Measurements from ENCODE around the gene AGMAT. TPM values are rescaled to one million over a fixed set of nuclear protein-coding genes. Genes with fewer than 3 reads are reported as not detected.

AGMAT gene
- total and polyA plus RNA-seq, 7 experiments from 2014 or later = 6.4 to 21.5 (median 9.9) TPM

- POLR2A ChIA-PET = interaction anchor here (0.6 to 3.0 kb wide), 7 partner anchors 41 to 307 kb away, joined by 3 to 13 read pairs (median 3); no protein-coding TSS in a partner anchor
- Mint-ChIP-seq H3K27me3 (no peaks in the 10 kb centered on the region), H3K4me3 (peak within 1 kb of the TSS; percentile 82 to 100 (median 91)), H3K9me3 (peaks cover 0 to 4% (median 0%) of the 10 kb centered on the region in 11 donors), H3K27ac (peak within 1 kb of the TSS; percentile 90 to 100 (median 100)), H3K36me3 (peaks cover 0 to 14% (median 2%) of the 10 kb centered on the region in 5 donors), H3K4me1 (peaks cover 33 to 71% (median 60%) of the 10 kb centered on the region in 7 donors)
- H3K27me3 ChIP-seq (ENCODE audit: control insufficient read depth in 2 of 2, insufficient read depth in 2 of 2, low read length in 2 of 2) = no peaks in the 10 kb centered on the region
- peak within 1 kb of the TSS; percentile 100 for H3K27ac ChIP-seq (ENCODE audit: low read depth, low read length)
- peaks cover 0 to 6% (median 0%) of the 10 kb centered on the region in 3 experiments for H3K36me3 ChIP-seq (ENCODE audit: control insufficient read depth in 2 of 3, insufficient read depth in 3 of 3, low read length in 3 of 3)
- peaks cover 21 to 28% of the 10 kb centered on the region in 2 donors for H3K4me1 ChIP-seq (ENCODE audit: control insufficient read depth in 2 of 2, insufficient read depth in 2 of 2, low read length in 2 of 2)
- peak; percentile 75 to 98 (median 96) for DNase-seq
- peak within 1 kb of the TSS; percentile 78 for H3K4me3 ChIP-seq (ENCODE audit: low read length)
- no peaks in the 10 kb centered on the region for H3K9me3 ChIP-seq (ENCODE audit: control insufficient read depth in 2 of 3, low read length in 3 of 3)
- ATAC-seq = peak; percentile 50
- CTCF ChIA-PET = interaction anchor here (0.7 kb wide), 1 partner anchor 69 kb away, joined by 3 read pairs; no protein-coding TSS in a partner anchor
- intact Hi-C loops (cut with micrococcal nuclease) = loop anchor here (1.0 to 10.0 kb wide), 18 partner anchors 53 to 1911 kb away; partner anchors contain the start of genes NECAP2 (in 2 of the 2), RCC2 (in 2 of the 2), AGMAT (in 1 of the 2) and ATP13A2 (in 1 of the 2)
Measured at GRCh38 chr1:15526490-15527339, 58.1 kb downstream of the AGMAT start, which contains the start of gene DNAJC16. DNAJC16 (plus strand) TSS chr1:15526848; CDS start chr1:15529106, 2,258 bp downstream.

- peaks cover 31 to 73% (median 64%) of the 10 kb centered on the region in 7 donors for H3K4me1 Mint-ChIP-seq
- H3K27ac ChIP-seq (ENCODE audit: low read depth, low read length) = peak overlapping the region; percentile 100
- peaks cover 0 to 18% (median 0%) of the 10 kb centered on the region in 5 donors for H3K36me3 Mint-ChIP-seq
- no peaks in the 10 kb centered on the region for H3K9me3 ChIP-seq (ENCODE audit: control insufficient read depth in 2 of 3, low read length in 3 of 3)
- intact Hi-C loops (cut with micrococcal nuclease) = loop anchor here (1.0 to 10.0 kb wide), 18 partner anchors 53 to 1911 kb away; partner anchors contain the start of genes NECAP2 (in 2 of the 2), RCC2 (in 2 of the 2), AGMAT (in 1 of the 2) and ATP13A2 (in 1 of the 2)
- H3K4me1 ChIP-seq (ENCODE audit: control insufficient read depth in 2 of 2, insufficient read depth in 2 of 2, low read length in 2 of 2) = peaks cover 21 to 28% of the 10 kb centered on the region in 2 donors
- ATAC-seq (no peak), DNase-seq (peak in 3 of 9 donors; percentile 22 to 42 (median 27))
- peaks cover 0 to 4% (median 0%) of the 10 kb centered on the region in 11 donors for H3K9me3 Mint-ChIP-seq
- peak overlapping the region; percentile 82 to 100 (median 91) for H3K4me3 Mint-ChIP-seq
- peak overlapping the region; percentile 90 to 100 (median 100) for H3K27ac Mint-ChIP-seq
- ChIA-PET POLR2A (interaction anchor here (0.5 to 3.0 kb wide), 3 partner anchors 49 to 831 kb away, joined by 3 to 13 read pairs (median 3); no protein-coding TSS in a partner anchor), CTCF (no interaction called here)
- no peaks in the 10 kb centered on the region for H3K27me3 Mint-ChIP-seq
- H3K27me3 ChIP-seq (ENCODE audit: control insufficient read depth in 2 of 2, insufficient read depth in 2 of 2, low read length in 2 of 2) = no peaks in the 10 kb centered on the region
- H3K4me3 ChIP-seq (ENCODE audit: low read length) = peak overlapping the region; percentile 78
- H3K36me3 ChIP-seq (ENCODE audit: control insufficient read depth in 2 of 3, insufficient read depth in 3 of 3, low read length in 3 of 3) = peaks cover 0 to 4% (median 0%) of the 10 kb centered on the region in 3 experiments
Measured at GRCh38 chr1:15526021-15526489, 58.8 kb downstream of the AGMAT start.

GRCh38 chr1:15525050-15526020 lies 59.5 kb downstream of the AGMAT start:
- ATAC-seq (peak; percentile 1), DNase-seq (peak in 4 of 9 donors; percentile 3 to 99 (median 6))
- peak overlapping the region; percentile 90 to 100 (median 100) for H3K27ac Mint-ChIP-seq
- H3K27ac ChIP-seq (ENCODE audit: low read depth, low read length) = peak overlapping the region; percentile 100
- H3K4me3 Mint-ChIP-seq = peak overlapping the region; percentile 82 to 100 (median 91)
- peaks cover 0 to 4% (median 0%) of the 10 kb centered on the region in 11 donors for H3K9me3 Mint-ChIP-seq
- intact Hi-C loops (cut with micrococcal nuclease) = loop anchor here (1.0 to 10.0 kb wide), 20 partner anchors 54 to 1912 kb away; partner anchors contain the start of genes NECAP2 (in 2 of the 2), RCC2 (in 2 of the 2), SZRD1 (in 2 of the 2) and AGMAT (in 1 of the 2)
- no peaks in the 10 kb centered on the region for H3K27me3 Mint-ChIP-seq
- H3K36me3 Mint-ChIP-seq = peaks cover 0 to 15% (median 0%) of the 10 kb centered on the region in 5 donors
- ChIA-PET CTCF (no interaction called here), POLR2A (interaction anchor here (0.5 to 3.0 kb wide), 2 partner anchors 53 to 832 kb away, joined by 3 to 13 read pairs; no protein-coding TSS in a partner anchor)
- no peaks in the 10 kb centered on the region for H3K27me3 ChIP-seq (ENCODE audit: control insufficient read depth in 2 of 2, insufficient read depth in 2 of 2, low read length in 2 of 2)
- peaks cover 31 to 70% (median 62%) of the 10 kb centered on the region in 7 donors for H3K4me1 Mint-ChIP-seq
- no peaks in the 10 kb centered on the region for H3K9me3 ChIP-seq (ENCODE audit: control insufficient read depth in 2 of 3, low read length in 3 of 3)
- no peaks in the 10 kb centered on the region for H3K36me3 ChIP-seq (ENCODE audit: control insufficient read depth in 2 of 3, insufficient read depth in 3 of 3, low read length in 3 of 3)
- peak overlapping the region; percentile 78 for H3K4me3 ChIP-seq (ENCODE audit: low read length)
- H3K4me1 ChIP-seq (ENCODE audit: control insufficient read depth in 2 of 2, insufficient read depth in 2 of 2, low read length in 2 of 2) = peaks cover 21 to 28% of the 10 kb centered on the region in 2 donors

GRCh38 chr1:15524283-15525049 lies 60.4 kb downstream of the AGMAT start:
- CTCF ChIA-PET = no interaction called here

GRCh38 chr1:15524021-15524282 lies 60.9 kb downstream of the AGMAT start, which contains the start of gene CASP9:
CASP9 (minus strand) TSS chr1:15524215; CDS start chr1:15524200, 15 bp downstream.
- intact Hi-C loops (cut with micrococcal nuclease) = loop anchor here (1.0 to 10.0 kb wide), 12 partner anchors 93 to 1531 kb away; partner anchors contain the start of genes DDI2 (in 1 of the 2), EFHD2 (in 1 of the 2), PLEKHM2 (in 1 of the 2) and SDHB (in 1 of the 2)
- peak within 1 kb of the TSS; percentile 90 to 100 (median 100) for H3K27ac Mint-ChIP-seq
- ChIA-PET CTCF (interaction anchor here (0.7 kb wide), 1 partner anchor 45 kb away, joined by 3 read pairs; no protein-coding TSS in a partner anchor), POLR2A (interaction anchor here (0.6 kb wide), 2 partner anchors 30 to 90 kb away, joined by 3 to 5 read pairs; no protein-coding TSS in a partner anchor)
- peak within 1 kb of the TSS; percentile 82 to 100 (median 91) for H3K4me3 Mint-ChIP-seq
- no peaks in the 10 kb centered on the region for H3K36me3 ChIP-seq (ENCODE audit: control insufficient read depth in 2 of 3, insufficient read depth in 3 of 3, low read length in 3 of 3)
- no peaks in the 10 kb centered on the region for H3K27me3 Mint-ChIP-seq
- H3K4me1 Mint-ChIP-seq = peaks cover 35 to 66% (median 60%) of the 10 kb centered on the region in 7 donors
- DNase-seq (no peak), ATAC-seq (no peak)
- peaks cover 0 to 4% (median 0%) of the 10 kb centered on the region in 11 donors for H3K9me3 Mint-ChIP-seq
- peaks cover 0 to 15% (median 0%) of the 10 kb centered on the region in 5 donors for H3K36me3 Mint-ChIP-seq
- H3K4me3 ChIP-seq (ENCODE audit: low read length) = peak within 1 kb of the TSS; percentile 78
- H3K27ac ChIP-seq (ENCODE audit: low read depth, low read length) = peak within 1 kb of the TSS; percentile 100
- H3K27me3 ChIP-seq (ENCODE audit: control insufficient read depth in 2 of 2, insufficient read depth in 2 of 2, low read length in 2 of 2) = no peaks in the 10 kb centered on the region
- no peaks in the 10 kb centered on the region for H3K9me3 ChIP-seq (ENCODE audit: control insufficient read depth in 2 of 3, low read length in 3 of 3)
- peaks cover 21 to 26% of the 10 kb centered on the region in 2 donors for H3K4me1 ChIP-seq (ENCODE audit: control insufficient read depth in 2 of 2, insufficient read depth in 2 of 2, low read length in 2 of 2)

More at GRCh38 chr1:15524283-15525049, 60.4 kb downstream of the AGMAT start:
- intact Hi-C loops (cut with micrococcal nuclease) = loop anchor here (1.0 to 10.0 kb wide), 19 partner anchors 93 to 1913 kb away; partner anchors contain the start of genes RCC2 (in 2 of the 2), ATP13A2 (in 1 of the 2), DDI2 (in 1 of the 2) and EFHD2 (in 1 of the 2)
- Mint-ChIP-seq H3K4me3 (peak overlapping the region; percentile 82 to 100 (median 91)), H3K27ac (peak overlapping the region; percentile 90 to 100 (median 100)), H3K9me3 (peaks cover 0 to 4% (median 0%) of the 10 kb centered on the region in 11 donors), H3K27me3 (no peaks in the 10 kb centered on the region), H3K36me3 (peaks cover 0 to 13% (median 0%) of the 10 kb centered on the region in 5 donors), H3K4me1 (peaks cover 33 to 70% (median 62%) of the 10 kb centered on the region in 7 donors)
- ATAC-seq = peak; percentile 79
- no peaks in the 10 kb centered on the region for H3K9me3 ChIP-seq (ENCODE audit: control insufficient read depth in 2 of 3, low read length in 3 of 3)
- H3K4me1 ChIP-seq (ENCODE audit: control insufficient read depth in 2 of 2, insufficient read depth in 2 of 2, low read length in 2 of 2) = peaks cover 21 to 28% of the 10 kb centered on the region in 2 donors
- no peaks in the 10 kb centered on the region for H3K27me3 ChIP-seq (ENCODE audit: control insufficient read depth in 2 of 2, insufficient read depth in 2 of 2, low read length in 2 of 2)
- H3K4me3 ChIP-seq (ENCODE audit: low read length) = peak overlapping the region; percentile 60
- DNase-seq = peak; percentile 98 to 100 (median 99)
- peak overlapping the region; percentile 100 for H3K27ac ChIP-seq (ENCODE audit: low read depth, low read length)
- no peaks in the 10 kb centered on the region for H3K36me3 ChIP-seq (ENCODE audit: control insufficient read depth in 2 of 3, insufficient read depth in 3 of 3, low read length in 3 of 3)
- POLR2A ChIA-PET = no interaction called here

Data from naive thymus-derived CD4-positive, alpha-beta T cell (primary cell).